ENCODE measurements around the gene REG1A.

Gene REG1A

GRCh38 chr2:79120194-79120713, at the start of gene REG1A:
TSS of gene REG1A (plus strand) at chr2:79120488. CDS start at chr2:79120862, 374 bp downstream.
- no peak for DNase-seq

GRCh38 chr2:79071078-79071477, 49.2 kb upstream of the REG1A start:
- no peak for DNase-seq

- DNase-seq, result no peak
Measured at GRCh38 chr2:79082987-79083386, 37.3 kb upstream of the REG1A start.

GRCh38 chr2:79083597-79084251, 36.6 kb upstream of the REG1A start:
- DNase-seq, result no peak

GRCh38 chr2:79084495-79085135, 35.7 kb upstream of the REG1A start:
- DNase-seq, result no peak

GRCh38 chr2:79085382-79085781, 34.9 kb upstream of the REG1A start:
- no peak for DNase-seq

- DNase-seq, result no peak
Measured at GRCh38 chr2:79086255-79086654, 34.0 kb upstream of the REG1A start.

- no peak for DNase-seq
Measured at GRCh38 chr2:79087785-79088364, 32.4 kb upstream of the REG1A start, which contains the start of gene REG1B. TSS of gene REG1B (minus strand) at chr2:79087993. CDS start at chr2:79087612, 381 bp downstream.

GRCh38 chr2:79090693-79091092, 29.6 kb upstream of the REG1A start:
- DNase-seq, result no peak

- DNase-seq, result no peak
Measured at GRCh38 chr2:79097843-79098242, 22.4 kb upstream of the REG1A start.

- peak; percentile 32 for DNase-seq
Measured at GRCh38 chr2:79099140-79099686, 21.1 kb upstream of the REG1A start.

- DNase-seq, result no peak
Measured at GRCh38 chr2:79100285-79100684, 20.0 kb upstream of the REG1A start.

GRCh38 chr2:79101024-79101423, 19.3 kb upstream of the REG1A start:
- DNase-seq, result no peak

- no peak for DNase-seq
Measured at GRCh38 chr2:79103214-79103613, 17.1 kb upstream of the REG1A start.

GRCh38 chr2:79105259-79105658, 15.0 kb upstream of the REG1A start:
- no peak for DNase-seq

- DNase-seq, result no peak
Measured at GRCh38 chr2:79112269-79112668, 8.0 kb upstream of the REG1A start.

GRCh38 chr2:79114797-79115494, 5.3 kb upstream of the REG1A start:
- no peak for DNase-seq

GRCh38 chr2:79116997-79117928, 3.0 kb upstream of the REG1A start:
- DNase-seq, result no peak

GRCh38 chr2:79122676-79123075, 2.4 kb downstream of the REG1A start:
- DNase-seq, result no peak

- DNase-seq, result no peak
Measured at GRCh38 chr2:79124907-79125720, 4.8 kb downstream of the REG1A start.

GRCh38 chr2:79125721-79125985, 5.4 kb downstream of the REG1A start:
- DNase-seq, result no peak
